Astrocyte (in vitro differentiated cells and primary cell): ENCODE data around the gene LDLRAD4. TPM values are rescaled to one million over a fixed set of nuclear protein-coding genes. Genes with fewer than 3 reads are reported as not detected.

Source experiments
- DNase-seq: peaks from one replicate; pipeline ENCODE4 v3.0.0-alpha.2; 2010; ENCODE audit warnings: low read depth
- FAIRE-seq: peaks from 2 replicates; lab custom pipeline; 2011; peaks lifted over from hg19 to GRCh38; lab: Jason Lieb, UNC
- H2AFZ ChIP-seq: 2 replicates; pipeline ENCODE4 v1.6.0; 2012; ENCODE audit warnings: low read depth, low read length, inconsistent platforms
- H3K27ac ChIP-seq: 2 replicates; pipeline ENCODE4 v1.5.1; 2011; ENCODE audit warnings: low read depth, low read length, inconsistent platforms
- H3K27me3 ChIP-seq: 2 replicates; pipeline ENCODE4 v1.6.0; 2011; ENCODE audit warnings: low read length, inconsistent platforms; ENCODE audit not compliant: insufficient read depth
- H3K36me3 ChIP-seq: 2 replicates; pipeline ENCODE4 v1.5.1; 2011; ENCODE audit warnings: low read length, inconsistent platforms; ENCODE audit not compliant: insufficient read depth
- H3K4me1 ChIP-seq: 2 replicates; pipeline ENCODE4 v1.5.1; 2011; ENCODE audit warnings: low read length, inconsistent platforms; ENCODE audit not compliant: insufficient read depth
- H3K4me2 ChIP-seq: 2 replicates; pipeline ENCODE4 v1.6.0; 2012; ENCODE audit warnings: low read length, inconsistent platforms
- H3K4me3 ChIP-seq: 2 replicates; pipeline ENCODE4 v1.5.1; 2011; ENCODE audit warnings: low read depth, mild to moderate bottlenecking, low read length, inconsistent platforms; ENCODE audit not compliant: insufficient read depth
- H3K79me2 ChIP-seq: 2 replicates; pipeline ENCODE4 v1.6.0; 2012; ENCODE audit warnings: mild to moderate bottlenecking, low read length, inconsistent platforms; ENCODE audit not compliant: insufficient read depth
- H3K9ac ChIP-seq: 2 replicates; pipeline ENCODE4 v1.6.0; 2012; ENCODE audit warnings: mild to moderate bottlenecking, low read length, inconsistent platforms
- H3K9me3 ChIP-seq: 2 replicates; pipeline ENCODE4 v1.5.1; 2012; ENCODE audit warnings: low read depth, mild to moderate bottlenecking, low read length, inconsistent platforms; ENCODE audit not compliant: insufficient read depth
- H4K20me1 ChIP-seq: 2 replicates; pipeline ENCODE4 v1.6.0; 2012; ENCODE audit warnings: low read length, inconsistent platforms; ENCODE audit not compliant: insufficient read depth
- H3K27ac Mint-ChIP-seq: one replicate; pipeline ENCODE4 v1.8.0; 2021; ENCODE audit warnings: mild to moderate bottlenecking, mixed read lengths; ENCODE audit not compliant: unreplicated experiment
- H3K27me3 Mint-ChIP-seq: one replicate; pipeline ENCODE4 v1.8.0; 2021; ENCODE audit warnings: low read depth, mixed read lengths; ENCODE audit not compliant: unreplicated experiment
- H3K36me3 Mint-ChIP-seq: one replicate; pipeline ENCODE4 v1.8.0; 2021; ENCODE audit warnings: low read depth, mixed read lengths; ENCODE audit not compliant: unreplicated experiment
- H3K4me1 Mint-ChIP-seq: one replicate; pipeline ENCODE4 v1.8.0; 2021; ENCODE audit warnings: low read depth, mixed read lengths; ENCODE audit not compliant: unreplicated experiment
- H3K4me3 Mint-ChIP-seq: one replicate; pipeline ENCODE4 v1.8.0; 2021; ENCODE audit warnings: mild to moderate bottlenecking, moderate library complexity, mixed read lengths; ENCODE audit not compliant: unreplicated experiment
- H3K9me3 Mint-ChIP-seq: one replicate; pipeline ENCODE4 v1.8.0; 2021; ENCODE audit warnings: mild to moderate bottlenecking, mixed read lengths; ENCODE audit not compliant: unreplicated experiment
- CTCF ChIP-seq: IDR thresholded peaks from 2 replicates; pipeline ENCODE4 v1.5.1; 2011; ENCODE audit warnings: low read depth, mild to moderate bottlenecking, inconsistent platforms, low read length, moderate library complexity; ENCODE audit not compliant: insufficient read depth
- EZH2 ChIP-seq: IDR thresholded peaks from 2 replicates; pipeline ENCODE4 v1.6.1; 2012; ENCODE audit warnings: mild to moderate bottlenecking, low read length, inconsistent platforms; ENCODE audit not compliant: insufficient read depth
- total RNA-seq: library from RNA; stranded (reverse); gene quantifications from 2 replicates; pipeline ENCODE4 v1.2.1, GENCODE V29; 2021

The LDLRAD4 gene
- total RNA-seq, 1 donor from 2014 or later: 26.0 TPM

GRCh38 chr18:13481820-13482617 is 263.5 kb downstream of the LDLRAD4 start:
- Histone ChIP-seq H3K9ac (no peak overlapping the region), H3K36me3 (no peaks in the 10 kb centered on the region), H3K9me3 (no peaks in the 10 kb centered on the region), H3K4me1 (no peaks in the 10 kb centered on the region), H3K27ac (no peak overlapping the region), H3K27me3 (no peaks in the 10 kb centered on the region), H2AFZ (no peak overlapping the region), H4K20me1 (no peaks in the 10 kb centered on the region), H3K4me2 (no peak overlapping the region), H3K4me3 (no peak overlapping the region), H3K79me2 (no peaks in the 10 kb centered on the region)
- Mint-ChIP-seq H3K4me1 (peaks cover 10% of the 10 kb centered on the region), H3K27ac (peak overlapping the region; percentile 72), H3K27me3 (peaks cover 10% of the 10 kb centered on the region), H3K36me3 (peaks cover 18% of the 10 kb centered on the region), H3K9me3 (peaks cover 7% of the 10 kb centered on the region), H3K4me3 (no peak overlapping the region)
- no peak for TF ChIP-seq CTCF
- TF ChIP-seq EZH2: no peak
- FAIRE-seq (no peak), DNase-seq (no peak)

- H3K27me3 Mint-ChIP-seq: peaks cover 15% of the 10 kb centered on the region
- TF ChIP-seq CTCF (no peak), EZH2 (no peak)
- no peaks in the 10 kb centered on the region for H3K9me3 ChIP-seq
- no peaks in the 10 kb centered on the region for H3K4me1 ChIP-seq
- peaks cover 10% of the 10 kb centered on the region for H3K4me1 Mint-ChIP-seq
- no peaks in the 10 kb centered on the region for H3K27me3 ChIP-seq
- H4K20me1 ChIP-seq: no peaks in the 10 kb centered on the region
- H3K27ac ChIP-seq: no peak overlapping the region
- H2AFZ ChIP-seq: no peak overlapping the region
- DNase-seq (no peak), FAIRE-seq (no peak)
- H3K36me3 Mint-ChIP-seq: peaks cover 19% of the 10 kb centered on the region
- H3K4me2 ChIP-seq: no peak overlapping the region
- H3K4me3 ChIP-seq: no peak overlapping the region
- H3K36me3 ChIP-seq: no peaks in the 10 kb centered on the region
- peak overlapping the region; percentile 72 for H3K27ac Mint-ChIP-seq
- H3K4me3 Mint-ChIP-seq: no peak overlapping the region
- H3K79me2 ChIP-seq: no peaks in the 10 kb centered on the region
- H3K9ac ChIP-seq: no peak overlapping the region
- peaks cover 7% of the 10 kb centered on the region for H3K9me3 Mint-ChIP-seq
Observed at GRCh38 chr18:13482618-13482945, 264.0 kb downstream of the LDLRAD4 start.
